ENCODE data around the gene UBASH3B.

Gene UBASH3B

DNA sequence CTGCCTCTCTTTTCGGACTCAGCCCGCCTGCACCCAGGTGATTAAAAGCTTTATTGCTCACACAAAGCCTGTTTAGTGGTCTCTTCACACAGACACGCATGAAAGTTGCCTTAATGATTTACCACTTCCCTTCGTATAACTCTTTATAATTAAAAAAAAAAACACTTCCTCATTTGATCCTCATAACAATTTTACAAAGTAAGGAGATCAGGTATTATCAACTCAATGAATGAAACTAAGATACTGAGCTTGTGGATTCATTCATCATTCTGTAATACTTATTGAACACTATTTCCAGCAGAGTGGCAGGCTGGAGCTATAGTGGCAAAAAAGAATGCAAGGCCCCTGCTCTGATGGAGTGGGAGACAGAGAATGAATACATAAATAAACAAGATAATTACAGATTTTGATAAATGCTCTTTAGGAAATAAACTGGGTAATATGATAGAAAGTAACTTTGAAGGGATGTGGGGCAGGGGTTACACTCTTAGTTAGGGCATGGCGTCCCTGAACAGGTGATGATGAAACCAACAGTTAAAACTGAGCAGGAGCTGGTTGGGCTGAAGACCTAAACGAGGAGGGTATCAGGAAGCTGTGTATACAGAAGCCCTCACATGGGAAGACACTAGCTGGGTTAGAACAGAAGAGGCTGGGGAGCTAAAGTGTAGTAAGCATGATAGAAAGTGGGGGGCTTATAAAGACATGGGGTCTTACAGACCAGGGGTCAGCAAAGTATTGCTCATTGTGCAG is 177.4 kb downstream of the UBASH3B start:
- DNase-seq (ENCODE audit: low spot score) = no peak
- TF ChIP-seq CTCF (IDR thresholded peaks at IDR 0.05; ENCODE audit: borderline replicate concordance, control extremely low read depth, extremely low read depth, insufficient read depth, missing control alignments) = no peak
- in situ Hi-C loops (cut with MboI; ENCODE audit: low sequenced_read_pairs, unreplicated experiment) = no loop called here

GRCh38 chr11:122833846-122834464 is 178.4 kb downstream of the UBASH3B start:
- in situ Hi-C loops (cut with MboI; ENCODE audit: low sequenced_read_pairs, unreplicated experiment) = no loop called here
- DNase-seq (ENCODE audit: low spot score) = no peak
- no peak for TF ChIP-seq CTCF (IDR thresholded peaks at IDR 0.05; ENCODE audit: borderline replicate concordance, control extremely low read depth, extremely low read depth, insufficient read depth, missing control alignments)

DNA sequence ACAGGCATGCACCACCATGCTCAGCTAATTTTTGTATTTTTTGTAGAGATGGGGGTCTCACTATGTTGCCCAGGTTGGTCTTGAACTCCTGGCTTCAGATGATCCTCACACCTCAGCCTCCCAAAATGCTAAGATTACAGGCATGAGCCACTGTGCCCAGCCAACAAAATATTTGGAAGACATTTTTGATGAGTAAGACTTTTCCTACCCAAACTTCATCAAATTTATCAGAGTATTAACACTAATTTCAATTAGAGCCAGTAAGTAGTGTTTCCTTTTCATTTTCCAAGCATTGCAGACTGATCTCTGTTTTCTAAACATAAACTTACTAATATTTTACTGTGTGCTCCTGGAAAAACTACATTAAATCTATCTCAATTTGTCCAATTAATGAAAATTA is 181.4 kb downstream of the UBASH3B start:
- TF ChIP-seq CTCF (IDR thresholded peaks at IDR 0.05; ENCODE audit: borderline replicate concordance, control extremely low read depth, extremely low read depth, insufficient read depth, missing control alignments) = no peak
- in situ Hi-C loops (cut with MboI; ENCODE audit: low sequenced_read_pairs, unreplicated experiment) = no loop called here

DNA sequence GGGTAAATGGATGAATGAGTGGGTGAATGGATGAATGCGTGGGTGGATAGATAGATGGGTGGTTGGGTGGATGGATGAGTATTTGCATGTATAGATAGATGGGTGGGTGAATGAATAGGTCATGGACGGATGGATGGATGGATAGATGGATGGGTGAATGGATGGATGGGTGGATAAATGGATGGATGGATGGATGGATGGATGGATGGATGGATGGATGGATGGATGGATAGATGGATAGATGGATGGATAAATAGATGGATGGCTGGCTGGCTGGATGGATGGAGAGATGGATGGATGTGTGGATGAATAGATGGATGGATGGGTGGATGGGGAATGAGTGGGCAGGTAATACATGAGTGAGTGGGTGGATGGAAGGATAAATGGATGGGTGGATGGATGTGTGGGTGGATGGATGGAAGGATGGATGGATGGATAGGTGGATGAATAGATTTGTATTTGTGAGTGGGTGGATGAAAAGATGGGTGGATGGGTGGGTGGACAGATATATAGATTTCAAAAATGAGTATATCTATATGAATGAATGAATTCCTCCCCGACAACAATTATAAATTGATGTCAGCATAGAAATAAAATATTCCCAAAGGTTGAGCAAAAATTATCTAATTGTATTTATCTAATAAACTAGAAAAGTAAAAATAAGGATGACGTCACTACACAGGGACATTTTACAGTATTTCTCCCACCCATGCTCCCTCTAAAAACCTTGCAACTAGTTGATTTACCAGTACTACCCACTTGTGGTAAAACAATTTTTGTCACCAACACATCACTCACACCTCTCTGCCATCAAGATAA is 182.2 kb downstream of the UBASH3B start:
- DNase-seq (ENCODE audit: low spot score) = no peak
- TF ChIP-seq CTCF (IDR thresholded peaks at IDR 0.05; ENCODE audit: borderline replicate concordance, control extremely low read depth, extremely low read depth, insufficient read depth, missing control alignments) = no peak
- in situ Hi-C loops (cut with MboI; ENCODE audit: low sequenced_read_pairs, unreplicated experiment) = no loop called here

More for the DNA sequence above, 181.4 kb downstream of the UBASH3B start:
- no peak for DNase-seq (ENCODE audit: low spot score)

DNA sequence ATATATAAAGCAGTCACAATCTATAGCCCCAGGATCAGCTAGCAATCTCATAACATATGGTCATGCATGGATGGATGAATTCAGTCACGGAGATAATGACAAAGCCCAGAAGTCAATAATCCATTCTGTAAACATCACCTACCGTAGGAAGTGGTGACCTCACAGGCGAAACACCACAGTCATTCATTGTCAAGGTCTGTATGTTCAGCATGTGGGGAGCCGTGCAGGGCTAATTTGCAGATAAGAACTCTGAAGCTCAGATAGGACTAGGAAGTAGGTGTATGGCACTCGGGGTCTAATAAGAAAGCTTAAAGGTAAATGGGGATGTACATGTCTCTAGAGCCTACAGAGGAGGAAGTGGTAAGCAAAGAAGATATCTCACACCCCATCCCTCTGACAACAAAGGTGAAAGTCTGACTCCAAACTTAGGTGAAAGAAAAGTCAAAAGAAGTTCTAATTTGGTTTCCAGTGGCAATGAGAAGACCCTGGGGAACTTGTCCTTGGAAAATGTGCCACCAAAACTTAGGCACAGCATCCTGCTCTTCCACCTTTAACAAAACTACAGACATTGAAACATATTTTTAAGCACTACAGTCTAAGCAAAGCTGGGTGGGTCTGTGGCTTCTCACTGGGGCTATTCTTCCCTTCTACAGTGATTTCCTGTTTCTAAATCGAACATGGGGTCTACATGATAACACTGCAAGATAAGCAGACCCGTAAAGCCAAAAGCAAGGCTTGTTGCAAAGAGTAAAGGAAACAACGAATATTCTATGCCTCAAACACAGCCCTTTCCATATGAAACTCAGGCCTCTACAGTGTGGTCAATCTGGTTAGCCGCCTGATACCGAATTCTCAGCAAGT is 188.0 kb downstream of the UBASH3B start:
- TF ChIP-seq CTCF (IDR thresholded peaks at IDR 0.05; ENCODE audit: borderline replicate concordance, control extremely low read depth, extremely low read depth, insufficient read depth, missing control alignments) = no peak
- in situ Hi-C loops (cut with MboI; ENCODE audit: low sequenced_read_pairs, unreplicated experiment) = no loop called here
- DNase-seq (ENCODE audit: low spot score) = peak; percentile 45

- TF ChIP-seq CTCF (IDR thresholded peaks at IDR 0.05; ENCODE audit: borderline replicate concordance, control extremely low read depth, extremely low read depth, insufficient read depth, missing control alignments) = no peak
- no peak for DNase-seq (ENCODE audit: low spot score)
- in situ Hi-C loops (cut with MboI; ENCODE audit: low sequenced_read_pairs, unreplicated experiment) = no loop called here
Measured at GRCh38 chr11:122847466-122847865, 191.9 kb downstream of the UBASH3B start.

All from GM13976 (cell line).